Astrocyte of the cerebellum (primary cell): Measurements from ENCODE around the gene PDE10A.

Source experiments
- DNase-seq: peaks from one replicate; pipeline ENCODE4 v3.0.0-alpha.2; 2011; ENCODE audit warnings: low read depth
- H3K4me3 ChIP-seq: 2 replicates; pipeline ENCODE4 v1.5.1; 2011; ENCODE audit warnings: mild to moderate bottlenecking, low read depth, low read length, moderate library complexity
- CTCF ChIP-seq: IDR thresholded peaks from 2 replicates; pipeline ENCODE4 v1.5.1; 2012; ENCODE audit warnings: low read length, low read depth, moderate library complexity, mild to moderate bottlenecking; ENCODE audit errors: missing control alignments
- in situ Hi-C: cut with HindIII; loops from 2 replicates; pipeline ENCODE4 v1.10.0; 2017; ENCODE audit warnings: low sequenced_read_pairs

The PDE10A gene

GRCh38 chr6:165679326-165679725 lies 16.3 kb upstream of the PDE10A start:
- no peak for TF ChIP-seq CTCF
- H3K4me3 ChIP-seq = no peak overlapping the region
- in situ Hi-C loops = no loop called here
- no peak for DNase-seq

GRCh38 chr6:165678904-165679303 lies 15.9 kb upstream of the PDE10A start:
- no peak for DNase-seq
- H3K4me3 ChIP-seq = no peak overlapping the region
- in situ Hi-C loops = no loop called here
- no peak for TF ChIP-seq CTCF

GRCh38 chr6:165678429-165678828 lies 15.4 kb upstream of the PDE10A start:
- no peak overlapping the region for H3K4me3 ChIP-seq
- in situ Hi-C loops = no loop called here
- TF ChIP-seq CTCF = no peak

GRCh38 chr6:165677091-165677490 lies 14.1 kb upstream of the PDE10A start:
- no peak for DNase-seq
- in situ Hi-C loops = no loop called here
- no peak overlapping the region for H3K4me3 ChIP-seq
- TF ChIP-seq CTCF = no peak

More at GRCh38 chr6:165678429-165678828, 15.4 kb upstream of the PDE10A start:
- no peak for DNase-seq

GRCh38 chr6:165676435-165677068 lies 13.5 kb upstream of the PDE10A start:
- DNase-seq = no peak
- in situ Hi-C loops = no loop called here
- H3K4me3 ChIP-seq = no peak overlapping the region
- peak; percentile 22 for TF ChIP-seq CTCF

- in situ Hi-C loops = no loop called here
- no peak overlapping the region for H3K4me3 ChIP-seq
- TF ChIP-seq CTCF = no peak
- DNase-seq = no peak
These were observed 12.1 kb upstream of the PDE10A start for GRCh38 chr6:165675120-165675519.
